Lower leg skin (tissue), 4 donors: ENCODE measurements around the gene SPPL3. TPM values are rescaled to one million over a fixed set of nuclear protein-coding genes. Genes with fewer than 3 reads are reported as not detected.

ENCODE experiments used
- DNase-seq, 2 donors: peaks; one replicate each; pipeline ENCODE4 v3.0.0-alpha.2; 2019; ENCODE audit warnings: low spot score in 2 of 2
- H3K4me3 ChIP-seq: fragments of 200-600 bp; sonication (generic); 2 replicates; pipeline ENCODE4 v1.5.1; 2017; ENCODE audit warnings: mild to moderate bottlenecking, low read depth; ENCODE audit not compliant: poor library complexity, severe bottlenecking
- CTCF ChIP-seq, 3 donors: fragments of 450-650 bp; IDR thresholded peaks; one replicate each; pipeline ENCODE4 v1.5.1; 2016; ENCODE audit warnings: antibody characterized with exemption in 3 of 3, mild to moderate bottlenecking in 3 of 3, moderate library complexity in 2 of 3
- POLR2A ChIP-seq, 2 donors: fragments of 450-650 bp; IDR thresholded peaks; one replicate each; pipeline ENCODE4 v1.6.1; 2016 to 2017; ENCODE audit warnings: antibody characterized with exemption in 2 of 2, mild to moderate bottlenecking in 1 of 2, moderate library complexity in 1 of 2
- WGBS, 2 donors: methylation state at CpG; one replicate each; pipeline ENCODE4 v1.1.5; 2018; 5-methylcytosine and 5-hydroxymethylcytosine counted together
- intact Hi-C: fragments of 100-400 bp; cut with DNase I; formaldehyde crosslinking; loops from one replicate; pipeline ENCODE4 v1.15.0; 2023; ENCODE audit warnings: low total_unique reads
- total RNA-seq, 4 donors: library from RNA; depleted of rRNA; stranded (reverse); fragments of >200 nt; gene quantifications; one replicate each; pipeline ENCODE4 v1.1.0, GENCODE V29; 2016

Gene SPPL3
- total RNA-seq, 4 donors from 2014 or later = 47.3 to 59.0 (median 52.4) TPM

GRCh38 chr12:120834489-120835303 is 69.5 kb downstream of the SPPL3 start:
- intact Hi-C loops = no loop called here
- no peak for DNase-seq
- H3K4me3 ChIP-seq = no peak overlapping the region
- 70 to 73% methylated on average over 4 of the region's 4 CpGs for WGBS, 2 donors
- TF ChIP-seq CTCF (IDR thresholded peaks at IDR 0.05) (no peak), POLR2A (IDR thresholded peaks at IDR 0.05) (no peak)

DNA sequence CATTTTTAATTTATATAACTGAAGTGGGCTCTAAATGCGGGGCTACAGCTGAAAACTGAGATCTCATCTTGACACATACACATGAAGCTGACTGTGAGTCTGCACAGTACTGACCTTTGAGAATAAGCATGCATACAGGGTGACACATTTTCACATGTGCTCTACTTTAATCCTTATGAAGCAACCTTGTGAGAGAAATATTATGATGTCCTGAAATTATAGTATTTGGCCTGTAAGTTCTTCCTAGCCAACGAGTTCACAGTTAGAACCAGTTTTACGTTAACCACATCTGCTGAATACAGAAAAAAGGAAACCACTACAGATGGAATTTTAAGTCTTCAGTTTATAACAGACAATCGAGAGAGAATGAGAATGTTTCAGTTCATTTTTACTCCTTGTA is 70.3 kb downstream of the SPPL3 start:
- 64 to 66% methylated on average over 4 of the region's 4 CpGs for WGBS, 2 donors
- no peak for DNase-seq
- TF ChIP-seq CTCF (IDR thresholded peaks at IDR 0.05) (no peak), POLR2A (IDR thresholded peaks at IDR 0.05) (no peak)
- intact Hi-C loops = no loop called here
- H3K4me3 ChIP-seq = no peak overlapping the region

- WGBS, 2 donors = 91 to 96% methylated on average over 2 of the region's 2 CpGs
- no peak for DNase-seq
- TF ChIP-seq POLR2A (IDR thresholded peaks at IDR 0.05) = no peak
- H3K4me3 ChIP-seq = no peak overlapping the region
- intact Hi-C loops = no loop called here
Observed at GRCh38 chr12:120832737-120833136, 71.4 kb downstream of the SPPL3 start.

DNA sequence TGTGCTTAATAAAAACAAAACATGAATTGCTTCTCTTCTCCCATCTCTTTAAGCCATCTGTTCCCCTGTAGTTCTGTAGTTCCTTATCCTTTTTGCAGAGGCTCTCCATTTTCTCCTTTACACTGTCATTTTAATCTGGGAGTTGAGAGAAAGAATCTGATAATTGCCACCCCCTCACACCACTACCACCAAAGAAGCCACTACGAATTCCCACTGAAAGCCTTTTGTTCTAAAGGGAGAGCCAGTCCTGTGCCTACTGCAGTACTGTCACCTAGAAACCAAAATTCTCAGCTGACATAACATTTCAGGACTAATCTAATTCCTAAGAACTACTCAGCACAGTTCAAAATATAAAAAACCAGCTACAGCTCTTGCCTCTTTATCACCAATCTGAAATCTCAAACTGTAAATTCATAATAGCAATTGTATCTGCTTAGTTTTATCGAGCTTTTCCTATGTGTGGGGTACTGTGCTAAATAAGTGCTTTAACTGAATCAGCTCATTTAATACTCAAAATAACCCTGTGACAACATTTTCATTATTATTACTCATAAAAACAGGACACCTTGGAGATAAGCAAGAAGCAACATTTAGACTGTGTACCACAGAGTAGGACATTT is 72.4 kb downstream of the SPPL3 start:
- TF ChIP-seq CTCF (IDR thresholded peaks at IDR 0.05) (no peak), POLR2A (IDR thresholded peaks at IDR 0.05) (no peak)
- no peak overlapping the region for H3K4me3 ChIP-seq
- WGBS, 2 donors = 73 to 77% methylated on average over 2 of the region's 2 CpGs
- intact Hi-C loops = no loop called here
- DNase-seq = no peak

GRCh38 chr12:120830966-120831365 is 73.2 kb downstream of the SPPL3 start:
- TF ChIP-seq CTCF (IDR thresholded peaks at IDR 0.05) (no peak), POLR2A (IDR thresholded peaks at IDR 0.05) (no peak)
- 87 to 90% methylated on average over 4 of the region's 4 CpGs for WGBS, 2 donors
- DNase-seq = no peak
- intact Hi-C loops = no loop called here
- H3K4me3 ChIP-seq = no peak overlapping the region

GRCh38 chr12:120830052-120830940 is 73.9 kb downstream of the SPPL3 start:
- H3K4me3 ChIP-seq = no peak overlapping the region
- DNase-seq = no peak
- TF ChIP-seq POLR2A (IDR thresholded peaks at IDR 0.05) (no peak), CTCF (IDR thresholded peaks at IDR 0.05) (no peak)
- intact Hi-C loops = no loop called here
- 50 to 53% methylated on average over 2 to 3 of the region's 3 CpGs for WGBS, 2 donors
